ENCODE measurements around the gene SERP2. TPM values are rescaled to one million over a fixed set of nuclear protein-coding genes. Genes with fewer than 3 reads are reported as not detected.
A peak's percentile ranks its signal among the peaks of the same experiment; 100 is the strongest.

SERP2 gene
- total RNA-seq, 1 donor from 2014 or later: 3.0 TPM

GRCh38 chr13:44433863-44434765 lies 60.5 kb downstream of the SERP2 start:
- DNase-seq (ENCODE audit: low spot score): no peak

GRCh38 chr13:44434766-44435141 lies 61.1 kb downstream of the SERP2 start:
- DNase-seq (ENCODE audit: low spot score): no peak

DNA sequence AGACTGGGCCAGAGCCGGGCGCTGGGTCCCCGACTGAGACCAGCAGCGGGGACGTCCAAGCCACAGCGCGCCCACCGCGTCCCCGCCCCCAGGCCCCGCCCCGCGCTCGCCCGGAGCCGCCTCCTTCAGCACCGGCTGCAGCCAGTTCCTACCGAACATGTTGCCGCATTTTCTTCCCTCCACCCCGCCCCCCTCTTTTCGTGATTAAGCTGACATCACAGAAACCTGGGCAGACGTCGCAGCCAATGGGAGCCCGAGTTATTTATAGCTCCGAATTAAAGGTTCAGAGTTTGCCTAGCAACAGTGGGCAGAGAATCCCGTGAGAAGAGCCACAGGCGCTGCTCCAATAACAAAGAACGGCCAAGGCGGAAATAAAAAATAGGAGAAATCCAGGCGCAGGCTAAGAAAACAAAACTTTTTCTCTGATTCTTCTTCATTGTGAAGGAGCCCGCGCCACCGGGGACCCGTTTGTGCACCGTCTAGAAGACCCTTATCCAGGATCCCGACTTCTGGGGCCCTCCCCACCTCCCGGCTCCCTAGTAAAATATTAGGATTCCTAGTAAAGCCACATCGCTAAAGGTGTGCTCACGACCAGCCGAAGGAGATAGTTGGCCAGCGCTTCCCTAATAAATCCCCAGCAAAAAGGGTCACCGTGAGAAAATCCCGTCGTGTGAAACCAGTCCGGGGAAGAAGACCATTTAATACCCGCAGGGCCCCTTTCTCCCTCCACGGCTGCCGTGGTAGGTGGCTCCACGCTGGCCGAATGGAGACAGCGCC lies 61.7 kb downstream of the SERP2 start:
- peak; percentile 95 for DNase-seq (ENCODE audit: low spot score)

GRCh38 chr13:44435919-44436510 lies 62.4 kb downstream of the SERP2 start:
- DNase-seq (ENCODE audit: low spot score): no peak

DNA sequence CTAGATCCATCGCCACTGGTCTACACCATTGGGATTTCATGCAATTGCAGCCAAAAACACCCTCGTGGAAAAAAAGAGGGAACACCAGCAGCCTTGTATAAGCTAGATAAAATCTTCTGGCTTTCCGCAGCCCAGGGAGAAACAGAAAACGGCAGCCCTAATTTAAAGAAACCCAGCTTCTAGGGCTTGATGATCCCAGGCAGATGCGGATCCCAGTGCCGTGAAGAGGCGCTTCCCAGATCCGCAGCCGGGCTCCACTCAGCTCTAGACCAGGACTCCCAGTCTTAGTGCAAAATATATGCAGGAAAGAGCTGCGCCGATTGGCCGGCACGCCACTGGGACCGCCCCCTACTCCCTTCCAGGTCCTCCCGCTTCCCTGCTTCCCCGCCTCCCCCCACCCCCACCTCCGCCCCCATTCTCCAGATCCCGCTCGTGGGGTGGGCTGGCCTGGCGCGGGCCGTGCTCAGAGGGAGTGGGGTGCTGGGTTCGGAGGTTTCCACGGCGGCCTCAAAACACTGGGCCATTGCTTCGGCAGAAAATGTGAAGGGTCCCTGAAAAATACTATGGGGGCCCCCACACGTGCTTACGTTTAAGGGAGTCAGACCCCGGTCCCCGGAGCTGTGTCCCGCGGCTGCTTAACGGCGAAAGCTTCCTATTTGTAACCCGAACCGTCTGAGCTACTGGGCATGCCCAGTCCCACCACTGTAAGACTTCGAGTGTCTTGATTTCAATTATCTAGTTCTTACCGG lies 63.1 kb downstream of the SERP2 start:
- DNase-seq (ENCODE audit: low spot score): peak; percentile 97

GRCh38 chr13:44437356-44438233 lies 64.0 kb downstream of the SERP2 start:
- no peak for DNase-seq (ENCODE audit: low spot score)

- no peak for DNase-seq (ENCODE audit: low spot score)
Observed at GRCh38 chr13:44438234-44438579, 64.6 kb downstream of the SERP2 start.

DNA sequence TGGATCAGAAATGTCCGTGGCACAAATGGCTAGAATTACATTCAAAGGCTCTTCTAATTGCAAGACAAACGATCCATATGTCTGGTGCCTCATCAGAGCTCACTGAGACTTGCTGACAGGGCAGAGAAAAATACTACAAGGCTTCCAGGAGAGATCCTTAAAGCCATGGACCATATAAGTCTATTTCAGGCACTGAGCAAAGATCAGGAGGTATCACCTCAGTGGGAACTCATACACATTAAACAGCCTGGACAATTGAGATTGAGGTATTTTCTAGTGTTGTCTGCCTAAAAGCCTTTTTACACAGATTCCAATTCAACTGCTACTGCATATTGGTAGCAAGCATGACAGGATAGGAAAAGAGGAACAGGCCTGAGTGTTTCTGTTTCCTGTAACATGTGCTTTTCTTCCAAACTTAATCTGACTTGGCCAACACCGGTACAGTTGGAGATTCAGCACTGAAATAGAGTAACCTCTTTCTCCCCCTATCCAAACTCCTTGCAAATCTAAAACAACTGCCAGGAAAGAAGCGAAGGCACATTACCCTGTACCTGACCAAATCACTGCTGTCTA lies 65.9 kb downstream of the SERP2 start:
- DNase-seq (ENCODE audit: low spot score): no peak

GRCh38 chr13:44440046-44440608 lies 66.5 kb downstream of the SERP2 start:
- DNase-seq (ENCODE audit: low spot score): no peak

Other genes with a start within 250 kb of the SERP2 start
- 82.0 TPM for gene TSC22D1, start 202.5 kb downstream of the SERP2 start, total RNA-seq

Data from mesenteric fat pad (tissue), 1 donor.